GM12875 (cell line): ENCODE measurements around the gene COL16A1.

Experiments used
- H3K4me3 ChIP-seq: one replicate; pipeline ENCODE4 v1.5.1; 2011; ENCODE audit warnings: low read depth, low read length, control low read depth
- TF ChIP-seq, protein P1 (sequence below): IDR thresholded peaks from 2 replicates; pipeline ENCODE4 v1.5.1; 2011; ENCODE audit warnings: low read depth, mild to moderate bottlenecking, control low read depth, inconsistent platforms, low read length, moderate library complexity, borderline replicate concordance; ENCODE audit not compliant: insufficient read depth

Gene COL16A1

GRCh38 chr1:31661856-31662255, 42.0 kb downstream of the COL16A1 start:
- TF ChIP-seq, protein P1, sequence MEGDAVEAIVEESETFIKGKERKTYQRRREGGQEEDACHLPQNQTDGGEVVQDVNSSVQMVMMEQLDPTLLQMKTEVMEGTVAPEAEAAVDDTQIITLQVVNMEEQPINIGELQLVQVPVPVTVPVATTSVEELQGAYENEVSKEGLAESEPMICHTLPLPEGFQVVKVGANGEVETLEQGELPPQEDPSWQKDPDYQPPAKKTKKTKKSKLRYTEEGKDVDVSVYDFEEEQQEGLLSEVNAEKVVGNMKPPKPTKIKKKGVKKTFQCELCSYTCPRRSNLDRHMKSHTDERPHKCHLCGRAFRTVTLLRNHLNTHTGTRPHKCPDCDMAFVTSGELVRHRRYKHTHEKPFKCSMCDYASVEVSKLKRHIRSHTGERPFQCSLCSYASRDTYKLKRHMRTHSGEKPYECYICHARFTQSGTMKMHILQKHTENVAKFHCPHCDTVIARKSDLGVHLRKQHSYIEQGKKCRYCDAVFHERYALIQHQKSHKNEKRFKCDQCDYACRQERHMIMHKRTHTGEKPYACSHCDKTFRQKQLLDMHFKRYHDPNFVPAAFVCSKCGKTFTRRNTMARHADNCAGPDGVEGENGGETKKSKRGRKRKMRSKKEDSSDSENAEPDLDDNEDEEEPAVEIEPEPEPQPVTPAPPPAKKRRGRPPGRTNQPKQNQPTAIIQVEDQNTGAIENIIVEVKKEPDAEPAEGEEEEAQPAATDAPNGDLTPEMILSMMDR = no peak

GRCh38 chr1:31660871-31661455, 42.9 kb downstream of the COL16A1 start:
- TF ChIP-seq, protein P1 = no peak
- no peak overlapping the region for H3K4me3 ChIP-seq

More at GRCh38 chr1:31661856-31662255, 42.0 kb downstream of the COL16A1 start:
- no peak overlapping the region for H3K4me3 ChIP-seq

- TF ChIP-seq, protein P1 = no peak
- no peak overlapping the region for H3K4me3 ChIP-seq
These were observed 43.9 kb downstream of the COL16A1 start for GRCh38 chr1:31659889-31660288.

GRCh38 chr1:31658721-31659120, 45.1 kb downstream of the COL16A1 start:
- no peak overlapping the region for H3K4me3 ChIP-seq

GRCh38 chr1:31657972-31658510, 45.8 kb downstream of the COL16A1 start:
- TF ChIP-seq, protein P1 = no peak
- H3K4me3 ChIP-seq = no peak overlapping the region

More at GRCh38 chr1:31658721-31659120, 45.1 kb downstream of the COL16A1 start:
- TF ChIP-seq, protein P1 = no peak

- TF ChIP-seq, protein P1 = no peak
- H3K4me3 ChIP-seq = no peak overlapping the region
These were observed 46.6 kb downstream of the COL16A1 start for GRCh38 chr1:31657020-31657804.
